Peyer's patch (tissue), 4 donors: ENCODE data around the gene SPRY4.

Source experiments
- CTCF ChIP-seq, 6 experiments: fragments of 450-650 bp in 4 of 6; fragments of 200-600 bp in 2 of 6; sonication (generic) in 1 of 6; IDR thresholded peaks; one replicate each; pipeline ENCODE4 v1.5.1; 2017 to 2019; ENCODE audit warnings: antibody characterized with exemption in 6 of 6, mild to moderate bottlenecking in 3 of 6, moderate library complexity in 1 of 6
- POLR2A ChIP-seq, 2 donors: fragments of 450-650 bp; IDR thresholded peaks; one replicate each; pipeline ENCODE4 v1.5.1; 2017; ENCODE audit warnings: antibody characterized with exemption in 2 of 2, mild to moderate bottlenecking in 2 of 2, moderate library complexity in 2 of 2

GRCh38 chr5:142301540-142301939 is 23.3 kb downstream of the SPRY4 start:
- TF ChIP-seq CTCF (IDR thresholded peaks at IDR 0.05), result no peak
- no peak for TF ChIP-seq POLR2A (IDR thresholded peaks at IDR 0.05)
